ENCODE measurements around the gene MMP20.

DNA sequence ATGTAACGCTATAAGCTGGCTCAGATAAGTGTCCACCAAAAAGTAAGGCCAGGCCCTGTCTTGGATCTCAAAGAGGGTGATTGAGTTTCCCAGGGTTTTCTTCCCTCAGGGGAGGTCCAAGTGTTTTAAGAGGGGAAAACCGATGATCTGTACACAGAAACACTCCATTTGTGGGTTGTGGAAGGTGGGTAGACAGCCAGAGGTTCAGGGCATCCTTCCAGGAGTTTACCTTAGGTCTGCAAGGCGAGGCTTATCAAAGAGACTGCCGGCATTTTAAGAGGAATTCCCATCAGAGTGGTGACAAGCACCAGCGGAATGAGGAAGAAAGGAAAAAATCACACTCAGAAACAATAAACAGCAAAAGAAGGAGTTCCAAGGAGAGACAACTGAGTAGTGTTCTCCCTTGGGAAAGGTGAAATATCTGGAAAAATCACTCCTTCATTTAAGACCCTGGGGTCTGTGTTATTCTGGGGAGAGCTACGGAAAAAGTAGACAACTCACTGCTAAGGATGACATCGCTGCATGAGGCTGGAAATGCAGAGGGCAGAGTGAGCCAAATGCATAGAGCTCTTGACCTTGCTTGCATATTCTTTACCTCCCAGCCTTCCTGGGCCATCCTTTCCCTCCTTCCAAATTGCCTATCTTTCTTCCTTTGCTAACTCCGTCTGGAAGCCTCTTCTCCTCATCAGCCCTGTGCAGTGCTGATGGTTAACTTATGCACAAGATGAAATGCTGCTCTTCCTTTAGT is 72.5 kb downstream of the MMP20 start:
- TF ChIP-seq POLR2A (IDR thresholded peaks at IDR 0.05) = no peak
- TF ChIP-seq POLR2AphosphoS5 (IDR thresholded peaks at IDR 0.05) = no peak
- TF ChIP-seq, protein P1, sequence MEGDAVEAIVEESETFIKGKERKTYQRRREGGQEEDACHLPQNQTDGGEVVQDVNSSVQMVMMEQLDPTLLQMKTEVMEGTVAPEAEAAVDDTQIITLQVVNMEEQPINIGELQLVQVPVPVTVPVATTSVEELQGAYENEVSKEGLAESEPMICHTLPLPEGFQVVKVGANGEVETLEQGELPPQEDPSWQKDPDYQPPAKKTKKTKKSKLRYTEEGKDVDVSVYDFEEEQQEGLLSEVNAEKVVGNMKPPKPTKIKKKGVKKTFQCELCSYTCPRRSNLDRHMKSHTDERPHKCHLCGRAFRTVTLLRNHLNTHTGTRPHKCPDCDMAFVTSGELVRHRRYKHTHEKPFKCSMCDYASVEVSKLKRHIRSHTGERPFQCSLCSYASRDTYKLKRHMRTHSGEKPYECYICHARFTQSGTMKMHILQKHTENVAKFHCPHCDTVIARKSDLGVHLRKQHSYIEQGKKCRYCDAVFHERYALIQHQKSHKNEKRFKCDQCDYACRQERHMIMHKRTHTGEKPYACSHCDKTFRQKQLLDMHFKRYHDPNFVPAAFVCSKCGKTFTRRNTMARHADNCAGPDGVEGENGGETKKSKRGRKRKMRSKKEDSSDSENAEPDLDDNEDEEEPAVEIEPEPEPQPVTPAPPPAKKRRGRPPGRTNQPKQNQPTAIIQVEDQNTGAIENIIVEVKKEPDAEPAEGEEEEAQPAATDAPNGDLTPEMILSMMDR (IDR thresholded peaks at IDR 0.05) = no peak
